Suprapubic skin (tissue), 4 donors: ENCODE measurements around the gene REEP6. TPM values are rescaled to one million over a fixed set of nuclear protein-coding genes. Genes with fewer than 3 reads are reported as not detected.

ENCODE experiments used
- DNase-seq, 2 donors: peaks; one replicate each; pipeline ENCODE4 v3.0.0-alpha.2; 2019; ENCODE audit warnings: low spot score in 2 of 2
- H3K27ac ChIP-seq: fragments of 200-600 bp; sonication (generic); one replicate; pipeline ENCODE4 v1.5.1; 2019
- H3K27me3 ChIP-seq: fragments of 200-600 bp; sonication (generic); one replicate; pipeline ENCODE4 v1.5.1; 2019
- H3K36me3 ChIP-seq: fragments of 200-600 bp; sonication (generic); one replicate; pipeline ENCODE4 v1.5.1; 2019
- H3K4me1 ChIP-seq: fragments of 200-600 bp; sonication (generic); one replicate; pipeline ENCODE4 v1.5.1; 2019
- H3K4me3 ChIP-seq: fragments of 200-600 bp; sonication (generic); one replicate; pipeline ENCODE4 v1.5.1; 2019; ENCODE audit warnings: mild to moderate bottlenecking
- H3K9me3 ChIP-seq: fragments of 200-600 bp; sonication (generic); one replicate; pipeline ENCODE4 v1.5.1; 2019
- CTCF ChIP-seq, 2 donors: fragments of 200-600 bp in 1 of 2; fragments of 450-650 bp in 1 of 2; sonication (generic) in 1 of 2; IDR thresholded peaks; one replicate each; pipeline ENCODE4 v1.5.1; 2016 to 2019; ENCODE audit warnings: antibody characterized with exemption in 2 of 2, mild to moderate bottlenecking in 1 of 2, moderate library complexity in 1 of 2
- EP300 ChIP-seq: sonication (generic); formaldehyde crosslinking; IDR thresholded peaks from one replicate; pipeline ENCODE4 v1.6.1; 2017; ENCODE audit warnings: antibody characterized with exemption
- POLR2A ChIP-seq, 2 donors: fragments of 450-650 bp; IDR thresholded peaks; one replicate each; pipeline ENCODE4 v1.6.1; 2017; ENCODE audit warnings: antibody characterized with exemption in 2 of 2, mild to moderate bottlenecking in 2 of 2, moderate library complexity in 2 of 2
- POLR2AphosphoS5 ChIP-seq, 3 donors: sonication (generic); formaldehyde crosslinking; IDR thresholded peaks; one replicate each; pipeline ENCODE4 v1.6.1; 2017; ENCODE audit warnings: antibody characterized with exemption in 3 of 3
- WGBS: methylation state at CpG from one replicate; pipeline ENCODE4 v1.1.5; 2018; 5-methylcytosine and 5-hydroxymethylcytosine counted together
- total RNA-seq, 4 donors: library from RNA; depleted of rRNA; stranded (reverse); fragments of >200 nt; gene quantifications; one replicate each; pipeline ENCODE4 v1.1.0, GENCODE V29; 2016

REEP6 gene
- total RNA-seq, 4 donors from 2014 or later: 3.2 to 11.8 (median 8.1) TPM

DNA sequence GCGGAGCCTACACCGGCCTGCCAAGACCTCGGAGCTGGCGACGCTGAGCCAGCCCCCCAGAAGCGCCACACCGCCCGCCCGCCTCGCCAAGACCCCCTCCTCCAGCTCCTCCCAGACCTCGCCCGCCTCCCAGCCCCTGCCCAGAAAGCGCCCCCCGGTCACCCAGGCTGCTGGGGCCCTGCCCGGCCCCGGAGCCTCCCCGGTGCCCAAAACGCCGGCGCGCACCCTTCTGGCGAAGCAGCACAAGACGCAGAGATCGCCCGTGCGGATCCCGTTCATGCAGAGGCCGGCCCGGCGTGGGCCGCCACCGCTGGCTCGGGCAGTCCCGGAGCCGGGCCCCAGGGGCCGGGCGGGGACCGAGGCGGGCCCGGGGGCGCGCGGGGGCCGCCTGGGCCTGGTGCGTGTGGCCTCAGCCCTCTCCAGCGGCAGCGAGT lies 22.1 kb upstream of the REEP6 start:
- H3K27me3 ChIP-seq: peaks cover 89% of the 10 kb centered on the region
- peaks cover 78% of the 10 kb centered on the region for H3K4me1 ChIP-seq
- no peaks in the 10 kb centered on the region for H3K36me3 ChIP-seq
- H3K9me3 ChIP-seq: no peaks in the 10 kb centered on the region
- no peak overlapping the region for H3K27ac ChIP-seq
- no peak for DNase-seq
- peak overlapping the region; percentile 51 for H3K4me3 ChIP-seq
- TF ChIP-seq CTCF (IDR thresholded peaks at IDR 0.05) (no peak), POLR2AphosphoS5 (IDR thresholded peaks at IDR 0.05) (no peak), POLR2A (IDR thresholded peaks at IDR 0.05) (no peak), EP300 (no peak)
- 20% methylated on average over 2 of the region's 47 CpGs for WGBS

DNA sequence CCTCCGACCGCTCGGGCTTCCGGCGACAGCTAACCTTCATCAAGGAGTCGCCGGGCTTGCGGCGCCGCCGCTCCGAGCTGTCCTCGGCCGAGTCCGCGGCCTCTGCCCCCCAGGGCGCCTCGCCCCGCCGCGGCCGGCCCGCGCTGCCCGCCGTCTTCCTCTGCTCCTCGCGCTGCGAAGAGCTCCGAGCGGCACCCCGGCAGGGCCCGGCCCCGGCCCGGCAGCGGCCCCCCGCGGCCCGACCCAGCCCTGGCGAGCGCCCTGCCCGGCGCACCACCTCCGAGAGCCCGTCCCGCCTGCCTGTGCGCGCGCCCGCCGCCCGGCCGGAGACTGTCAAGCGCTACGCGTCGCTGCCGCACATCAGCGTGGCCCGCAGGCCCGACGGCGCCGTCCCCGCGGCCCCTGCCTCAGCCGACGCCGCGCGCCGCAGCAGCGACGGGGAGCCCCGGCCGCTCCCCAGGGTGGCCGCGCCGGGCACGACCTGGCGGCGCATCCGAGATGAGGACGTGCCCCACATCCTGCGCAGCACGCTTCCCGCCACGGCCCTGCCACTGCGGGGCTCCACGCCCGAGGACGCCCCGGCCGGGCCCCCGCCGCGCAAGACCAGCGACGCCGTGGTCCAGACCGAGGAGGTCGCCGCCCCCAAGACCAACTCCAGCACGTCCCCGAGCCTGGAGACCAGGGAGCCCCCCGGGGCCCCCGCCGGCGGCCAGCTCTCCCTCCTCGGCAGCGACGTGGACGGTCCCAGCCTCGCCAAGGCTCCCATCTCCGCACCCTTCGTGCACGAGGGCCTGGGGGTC lies 21.5 kb upstream of the REEP6 start:
- H3K27ac ChIP-seq: no peak overlapping the region
- H3K9me3 ChIP-seq: no peaks in the 10 kb centered on the region
- H3K4me1 ChIP-seq: peaks cover 81% of the 10 kb centered on the region
- H3K36me3 ChIP-seq: no peaks in the 10 kb centered on the region
- DNase-seq: no peak
- H3K27me3 ChIP-seq: peaks cover 93% of the 10 kb centered on the region
- no peak for TF ChIP-seq POLR2A (IDR thresholded peaks at IDR 0.05)
- no peak for TF ChIP-seq EP300
- TF ChIP-seq POLR2AphosphoS5 (IDR thresholded peaks at IDR 0.05): no peak
- H3K4me3 ChIP-seq: peak overlapping the region; percentile 51
- WGBS: 0% methylated on average over 16 of the region's 117 CpGs

DNA sequence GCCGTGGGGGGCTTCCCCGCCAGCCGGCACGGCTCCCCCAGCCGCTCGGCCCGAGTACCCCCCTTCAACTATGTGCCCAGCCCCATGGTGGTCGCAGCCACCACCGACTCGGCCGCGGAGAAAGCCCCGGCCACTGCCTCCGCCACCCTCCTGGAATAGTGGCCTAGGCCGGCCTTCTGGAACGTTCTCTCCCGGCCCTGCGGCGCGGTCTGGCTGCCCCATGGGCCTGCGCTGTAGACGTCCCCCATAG lies 21.0 kb upstream of the REEP6 start:
- no CpG with 5 or more reads among the region's 22 CpGs for WGBS
- H3K4me3 ChIP-seq: peak overlapping the region; percentile 51
- DNase-seq: no peak
- peaks cover 91% of the 10 kb centered on the region for H3K27me3 ChIP-seq
- no peaks in the 10 kb centered on the region for H3K9me3 ChIP-seq
- TF ChIP-seq POLR2AphosphoS5 (IDR thresholded peaks at IDR 0.05) (no peak), EP300 (no peak), POLR2A (IDR thresholded peaks at IDR 0.05) (no peak), CTCF (IDR thresholded peaks at IDR 0.05) (no peak)
- H3K27ac ChIP-seq: no peak overlapping the region
- H3K4me1 ChIP-seq: peaks cover 81% of the 10 kb centered on the region
- H3K36me3 ChIP-seq: no peaks in the 10 kb centered on the region

DNA sequence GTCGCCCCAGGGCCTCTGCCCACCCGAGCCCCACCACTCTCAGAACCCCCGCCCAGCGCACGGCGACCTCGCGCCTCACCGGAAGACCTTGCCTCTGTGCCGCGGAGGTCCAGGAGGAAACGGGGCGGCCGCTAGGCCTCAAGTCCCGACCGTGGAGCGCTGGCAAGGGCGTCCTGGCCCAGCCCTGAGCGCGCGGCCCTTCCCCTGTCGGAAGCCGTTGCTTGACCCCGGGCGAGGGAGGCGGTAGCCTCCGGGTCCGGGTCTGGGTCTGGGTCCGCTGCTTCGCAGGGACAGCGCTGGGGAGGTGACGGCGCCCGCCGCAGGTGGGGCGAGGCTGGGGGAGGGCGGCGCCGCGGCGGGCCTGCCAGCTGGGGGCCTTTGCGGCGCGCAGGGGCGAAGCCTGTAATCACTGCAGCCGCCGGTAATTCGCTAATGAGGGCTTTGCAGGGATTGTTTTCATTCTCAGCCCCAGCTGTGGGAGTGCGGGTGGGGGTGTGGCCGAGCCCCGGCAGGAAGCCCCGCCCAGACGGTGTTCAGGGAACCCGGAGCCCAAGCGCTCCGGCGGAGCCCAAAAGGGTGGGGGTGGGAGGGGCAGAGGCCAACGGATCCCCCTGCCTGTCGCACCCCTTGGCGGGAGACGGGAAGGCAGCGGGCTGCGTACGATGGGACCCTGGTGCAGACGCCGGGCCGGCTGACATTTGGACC lies 20.5 kb upstream of the REEP6 start:
- H3K36me3 ChIP-seq: peaks cover under 1% of the 10 kb centered on the region
- no peak for DNase-seq

DNA sequence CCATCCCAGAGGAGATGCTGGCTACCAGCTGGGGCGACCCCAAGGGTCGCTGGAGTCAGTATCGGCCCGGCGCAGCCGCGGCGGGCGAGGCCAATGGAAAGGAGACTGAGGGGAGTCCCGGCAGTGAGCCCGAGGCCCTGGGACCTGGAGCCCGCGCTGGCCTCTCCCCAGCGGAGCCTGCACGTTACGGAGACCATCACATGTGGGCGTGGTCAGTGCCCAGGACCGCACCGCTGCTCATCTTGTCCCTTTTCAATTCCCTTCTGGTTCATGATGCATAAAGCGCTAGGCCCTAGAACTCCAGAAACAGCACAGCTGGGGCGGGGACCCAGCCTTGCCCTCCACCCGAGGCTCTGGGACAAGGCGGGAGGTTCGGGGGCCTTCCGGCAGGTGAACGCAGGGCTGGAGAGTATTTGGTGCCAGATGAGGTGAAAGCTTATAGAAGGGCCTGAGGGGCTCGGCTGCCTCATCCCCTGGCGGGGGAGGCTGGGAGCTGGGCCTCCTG lies 19.9 kb upstream of the REEP6 start:
- TF ChIP-seq CTCF (IDR thresholded peaks at IDR 0.05): no peak
- TF ChIP-seq EP300: no peak
- no peak for TF ChIP-seq POLR2AphosphoS5 (IDR thresholded peaks at IDR 0.05)
- no peak for TF ChIP-seq POLR2A (IDR thresholded peaks at IDR 0.05)
- WGBS: 3% methylated on average over 25 of the region's 28 CpGs
- Histone ChIP-seq H3K36me3 (peaks cover 7% of the 10 kb centered on the region), H3K27ac (no peak overlapping the region), H3K4me3 (peak overlapping the region; percentile 51), H3K4me1 (peaks cover 71% of the 10 kb centered on the region), H3K9me3 (no peaks in the 10 kb centered on the region), H3K27me3 (peaks cover 80% of the 10 kb centered on the region)
- DNase-seq: no peak

More for the DNA sequence above, 20.5 kb upstream of the REEP6 start:
- 1% methylated on average over 28 of the region's 67 CpGs for WGBS
- peaks cover 77% of the 10 kb centered on the region for H3K4me1 ChIP-seq
- H3K27me3 ChIP-seq: peaks cover 86% of the 10 kb centered on the region
- H3K27ac ChIP-seq: no peak overlapping the region
- TF ChIP-seq EP300 (no peak), POLR2A (IDR thresholded peaks at IDR 0.05) (no peak), POLR2AphosphoS5 (IDR thresholded peaks at IDR 0.05) (no peak), CTCF (IDR thresholded peaks at IDR 0.05) (no peak)
- H3K9me3 ChIP-seq: no peaks in the 10 kb centered on the region
- peak overlapping the region; percentile 51 for H3K4me3 ChIP-seq
